Glutamatergic neuron (in vitro differentiated cells): Measurements from ENCODE around the gene RHBDL2. TPM values are rescaled to one million over a fixed set of nuclear protein-coding genes. Genes with fewer than 3 reads are reported as not detected.
"Not testable (repeated sequence)": the region's sequence is repeated elsewhere in the genome, so short reads cannot be mapped to it uniquely, and the experiment has no call there.

Experiments used
- DNase-seq: peaks from one replicate; pipeline ENCODE4 v3.0.0; 2022
- H3K27ac Mint-ChIP-seq: one replicate; pipeline ENCODE4 v1.8.0; 2020; ENCODE audit warnings: mild to moderate bottlenecking, mixed read lengths, inconsistent platforms; ENCODE audit not compliant: unreplicated experiment
- H3K27me3 Mint-ChIP-seq: one replicate; pipeline ENCODE4 v1.8.0; 2020; ENCODE audit warnings: mild to moderate bottlenecking, moderate library complexity, mixed read lengths, inconsistent platforms; ENCODE audit not compliant: unreplicated experiment
- H3K36me3 Mint-ChIP-seq: one replicate; pipeline ENCODE4 v1.8.0; 2020; ENCODE audit warnings: mild to moderate bottlenecking, mixed read lengths, inconsistent platforms; ENCODE audit not compliant: unreplicated experiment
- H3K4me1 Mint-ChIP-seq: one replicate; pipeline ENCODE4 v1.8.0; 2020; ENCODE audit warnings: mild to moderate bottlenecking, low read depth, mixed read lengths, inconsistent platforms; ENCODE audit not compliant: unreplicated experiment
- H3K4me3 Mint-ChIP-seq: one replicate; pipeline ENCODE4 v1.8.0; 2020; ENCODE audit warnings: mild to moderate bottlenecking, mixed read lengths, inconsistent platforms; ENCODE audit not compliant: unreplicated experiment
- H3K9me3 Mint-ChIP-seq: one replicate; pipeline ENCODE4 v1.8.0; 2020; ENCODE audit warnings: mild to moderate bottlenecking, moderate library complexity, mixed read lengths, inconsistent platforms; ENCODE audit not compliant: unreplicated experiment
- CTCF ChIP-seq: fragments of 200-600 bp; sonication (generic); IDR thresholded peaks from one replicate; pipeline ENCODE4 v1.5.0; 2021; ENCODE audit not compliant: partially characterized antibody, unreplicated experiment
- total RNA-seq: library from RNA; stranded (reverse); fragmentation: NEBNext Ultra II Directional; extraction: Animal tissue kit (Norgen Biotek cat#: 25700); gene quantifications from one replicate; pipeline ENCODE4 v1.2.1, GENCODE V29; 2021; ENCODE audit not compliant: unreplicated experiment

The RHBDL2 gene
- total RNA-seq, 1 donor from 2014 or later, result not detected

- no peak for TF ChIP-seq CTCF
- H3K27me3 Mint-ChIP-seq, result peaks cover 3% of the 10 kb centered on the region
- peaks cover 7% of the 10 kb centered on the region for H3K4me1 Mint-ChIP-seq
- H3K9me3 Mint-ChIP-seq, result peaks cover 1% of the 10 kb centered on the region
- H3K27ac Mint-ChIP-seq, result peak overlapping the region; percentile 29
- peak overlapping the region; percentile 92 for H3K4me3 Mint-ChIP-seq
- DNase-seq, result peak; percentile 50
- no peaks in the 10 kb centered on the region for H3K36me3 Mint-ChIP-seq
These were observed 82.6 kb downstream of the RHBDL2 start for GRCh38 chr1:38858833-38859560.

- no peak for DNase-seq
- H3K27me3 Mint-ChIP-seq, result no peaks in the 10 kb centered on the region
- TF ChIP-seq CTCF, result no peak
- peaks cover 1% of the 10 kb centered on the region for H3K4me1 Mint-ChIP-seq
- H3K4me3 Mint-ChIP-seq, result no peak overlapping the region
- H3K27ac Mint-ChIP-seq, result no peak overlapping the region
- H3K9me3 Mint-ChIP-seq, result no peaks in the 10 kb centered on the region
- no peaks in the 10 kb centered on the region for H3K36me3 Mint-ChIP-seq
These were observed 88.8 kb downstream of the RHBDL2 start for GRCh38 chr1:38852780-38853179.

- no peak overlapping the region for H3K4me3 Mint-ChIP-seq
- H3K36me3 Mint-ChIP-seq, result peaks cover 10% of the 10 kb centered on the region
These were observed 93.6 kb downstream of the RHBDL2 start for GRCh38 chr1:38848071-38848470.

GRCh38 chr1:38846210-38846609, 95.4 kb downstream of the RHBDL2 start:
- no peak for TF ChIP-seq CTCF
- Mint-ChIP-seq H3K36me3 (peaks cover 10% of the 10 kb centered on the region), H3K4me3 (no peak overlapping the region), H3K27ac (no peak overlapping the region), H3K9me3 (no peaks in the 10 kb centered on the region), H3K4me1 (no peaks in the 10 kb centered on the region), H3K27me3 (no peaks in the 10 kb centered on the region)
- DNase-seq, result no peak

More at GRCh38 chr1:38848071-38848470, 93.6 kb downstream of the RHBDL2 start:
- no peak for DNase-seq
- no peaks in the 10 kb centered on the region for H3K9me3 Mint-ChIP-seq
- H3K4me1 Mint-ChIP-seq, result no peaks in the 10 kb centered on the region
- H3K27me3 Mint-ChIP-seq, result no peaks in the 10 kb centered on the region
- TF ChIP-seq CTCF, result no peak
- H3K27ac Mint-ChIP-seq, result no peak overlapping the region

- H3K4me3 Mint-ChIP-seq, H3K27me3 Mint-ChIP-seq, DNase-seq, H3K4me1 Mint-ChIP-seq, H3K27ac Mint-ChIP-seq, H3K9me3 Mint-ChIP-seq: not testable (repeated sequence)
- peaks cover 10% of the 10 kb centered on the region for H3K36me3 Mint-ChIP-seq
These were observed 96.5 kb downstream of the RHBDL2 start for GRCh38 chr1:38845088-38845487.
